K562 (cell line): ENCODE measurements around the gene NOP58. TPM values are rescaled to one million over a fixed set of nuclear protein-coding genes. Genes with fewer than 3 reads are reported as not detected.

Experiments
- ATAC-seq: fragments of 200-7000 bp; cut with Tn5 transposase; 3 replicates; pipeline ENCODE4 v1.9.1; 2020; ENCODE audit warnings: moderate library complexity
- BruUV-seq: library from RNA; stranded (reverse); fragments of 400-500 nt; replicated peaks from 2 replicates; lab custom pipeline; 2021; lab: Mats Ljungman, UMichigan
- CTCF ChIA-PET: fragments of 300-600 bp; formaldehyde crosslinking; extraction: SDS; loops from one replicate; lab custom pipeline; 2021; ENCODE audit warnings: low intra/inter-chr PET ratio; lab: Yijun Ruan, JAX
- POLR2A ChIA-PET: fragments of 300-600, 350-650 bp; sonication (Branson Sonifier 250); formaldehyde crosslinking; extraction: SDS; loops from one replicate; lab custom pipeline; 2021; ENCODE audit warnings: antibody characterized with exemption, inconsistent platforms; lab: Yijun Ruan, JAX
- DNase-seq, 4 experiments: peaks; one replicate each; pipeline versions ENCODE4 v3.0.0 to v3.0.0-alpha.2; 2011 to 2018; ENCODE audit warnings: low spot score in 3 of 4, mixed read lengths in 3 of 4; ENCODE audit errors: extremely low read depth in 1 of 4
- FAIRE-seq: peaks from 2 replicates; lab custom pipeline; 2011; peaks lifted over from hg19 to GRCh38; lab: Jason Lieb, UNC
- H2AFZ ChIP-seq: 2 replicates; pipeline ENCODE4 v1.6.0; 2011; ENCODE audit warnings: low read depth, low read length, control low read depth, inconsistent platforms
- H3K27ac ChIP-seq: fragments of 200-600 bp; 3 replicates; pipeline ENCODE4 v1.8.0; 2011; ENCODE audit warnings: low read depth, mild to moderate bottlenecking, control low read depth, inconsistent platforms, low read length, moderate library complexity, mixed read lengths; ENCODE audit errors: extremely low read depth
- H3K27me3 ChIP-seq, 2 experiments: fragments of 300-600 bp in 1 of 2; 2 replicates in 1 of 2; 3 replicates in 1 of 2; pipeline versions ENCODE4 v1.6.0 to v1.8.0; 2011; ENCODE audit warnings: inconsistent platforms in 2 of 2, low read length in 2 of 2, mild to moderate bottlenecking in 1 of 2, mixed read lengths in 1 of 2, moderate library complexity in 1 of 2; ENCODE audit not compliant: control insufficient read depth in 2 of 2, insufficient read depth in 2 of 2
- H3K36me3 ChIP-seq: fragments of 300-600 bp; 3 replicates; pipeline ENCODE4 v1.8.0; 2011; ENCODE audit warnings: mild to moderate bottlenecking, low read length, inconsistent platforms; ENCODE audit not compliant: control insufficient read depth, insufficient read depth
- H3K4me1 ChIP-seq, 2 experiments: fragments of 200-600 bp in 1 of 2; replicated peaks in 1 of 2; 2 replicates in 1 of 2; 3 replicates in 1 of 2; pipeline versions ENCODE4 v1.5.1 to v1.8.0; 2011; ENCODE audit warnings: inconsistent platforms in 2 of 2, low read length in 2 of 2, mild to moderate bottlenecking in 1 of 2, mixed read lengths in 1 of 2, moderate library complexity in 1 of 2; ENCODE audit not compliant: control insufficient read depth in 2 of 2, insufficient read depth in 2 of 2
- H3K4me2 ChIP-seq: 2 replicates; pipeline ENCODE4 v1.6.1; 2011; ENCODE audit warnings: low read length, control low read depth, inconsistent platforms, mixed read lengths; ENCODE audit not compliant: insufficient read depth
- H3K4me3 ChIP-seq: fragments of 200-600 bp; sonication (generic), shearing (Covaris generic); 2 replicates; pipeline ENCODE4 v1.5.1; 2016; ENCODE audit warnings: control low read depth, inconsistent platforms
- H3K79me2 ChIP-seq: fragments of 200-600 bp; 3 replicates; pipeline ENCODE4 v1.8.0; 2011; ENCODE audit warnings: low read length, inconsistent platforms; ENCODE audit not compliant: control insufficient read depth, insufficient read depth
- H3K9ac ChIP-seq, 2 experiments: 2 replicates each; pipeline versions ENCODE4 v1.6.0 to v1.6.1; 2011; ENCODE audit warnings: low read depth in 2 of 2, low read length in 2 of 2, control low read depth in 1 of 2, inconsistent platforms in 1 of 2, mild to moderate bottlenecking in 1 of 2, mixed read lengths in 1 of 2; ENCODE audit not compliant: insufficient read depth in 1 of 2
- H3K9me1 ChIP-seq: one replicate; pipeline ENCODE4 v1.6.0; 2011; ENCODE audit warnings: inconsistent platforms, mild to moderate bottlenecking, low read length, moderate library complexity; ENCODE audit not compliant: control insufficient read depth, insufficient read depth
- H3K9me3 ChIP-seq: replicated peaks from 2 replicates; pipeline ENCODE4 v1.5.1; 2011; ENCODE audit warnings: low read depth, low read length, inconsistent platforms; ENCODE audit not compliant: control insufficient read depth, insufficient read depth
- H4K20me1 ChIP-seq: replicated peaks from 2 replicates; pipeline ENCODE4 v1.6.1; 2011; ENCODE audit warnings: low read length, inconsistent platforms, mixed read lengths; ENCODE audit not compliant: control insufficient read depth, insufficient read depth
- BHLHE40 ChIP-seq: IDR thresholded peaks from 2 replicates; pipeline ENCODE4 v1.6.1; 2011; ENCODE audit warnings: low read length, improper control_type of control experiment
- CCNT2 ChIP-seq: IDR thresholded peaks from 2 replicates; pipeline ENCODE4 v1.6.1; 2011; ENCODE audit warnings: borderline replicate concordance, low read depth, mild to moderate bottlenecking, moderate library complexity, mixed read lengths, low read length; ENCODE audit not compliant: insufficient read length; ENCODE audit errors: extremely low read depth
- KLF10 ChIP-seq: fragments of 250-450 bp; sonication (Bioruptor Pico); IDR thresholded peaks from 2 replicates; pipeline ENCODE4 v1.6.1; 2021; ENCODE audit warnings: matching md5 sums
- RERE ChIP-seq: sonication (generic); formaldehyde crosslinking; IDR thresholded peaks from 2 replicates; pipeline ENCODE4 v1.8.0; 2023; ENCODE audit warnings: missing genetic modification reagents, mild to moderate bottlenecking, borderline replicate concordance
- WGBS: fragments of 100-300 bp; shearing (Covaris generic); methylation state at CpG from one replicate; pipeline ENCODE4 v1.1.6; 2016; ENCODE audit warnings: low coverage, mixed read lengths; ENCODE audit not compliant: insufficient coverage; ENCODE audit errors: missing lambda C conversion rate; 5-methylcytosine and 5-hydroxymethylcytosine counted together
- in situ Hi-C: fragments of 300-500 bp; cut with MboI; formaldehyde crosslinking; loops from 4 replicates; pipeline ENCODE4 v1.15.0; 2018; ENCODE audit warnings: inconsistent platforms, mixed read lengths
- intact Hi-C: fragments of 100-400 bp; cut with micrococcal nuclease; formaldehyde crosslinking; loops from 2 replicates; pipeline ENCODE4 v1.14.2; 2022
- polyA plus RNA-seq, 8 experiments: library from polyadenylated mRNA; depleted of rRNA in 4 of 8; stranded (reverse) in 5 of 8; unstranded in 3 of 8; fragments of >200 nt; fragmentation: Nextera tagmentation in 2 of 8; fragmentation: Illumina TruSeq in 1 of 8; extraction: Ambion mirVana in 2 of 8; extraction: Trizol in 1 of 8; gene quantifications; 2 replicates each; pipeline versions ENCODE4 v1.2.1 to v1.2.3, GENCODE V29; 2011 to 2014; ENCODE audit warnings: inconsistent platforms in 1 of 8, missing spikeins in 1 of 8
- total RNA-seq, 7 experiments: library from RNA; depleted of rRNA in 6 of 7; stranded (reverse); fragments of >200 nt in 6 of 7; fragmentation: Illumina TruSeq in 2 of 7; extraction: Trizol in 2 of 7; gene quantifications; 2 replicates each; pipeline versions ENCODE4 v1.2.1 to v1.2.3, GENCODE V29; 2011 to 2021; ENCODE audit warnings: low replicate concordance in 1 of 7

Gene NOP58
- total and polyA plus RNA-seq, 9 of the 15 experiments (the other 6 are each of a cell fraction or from before 2014, with no cell fraction given), result 132 to 332 (median 208) TPM

GRCh38 chr2:202251494-202251893 lies 14.1 kb upstream of the NOP58 start (continued):
- no peak for TF ChIP-seq RERE (CRISPR knock-in tag)
- no peak for TF ChIP-seq KLF10 (CRISPR knock-in tag)

GRCh38 chr2:202261531-202261930 lies 4.0 kb upstream of the NOP58 start:
- no peaks in the 10 kb centered on the region; a peak in 1 of 5 replicates for H3K4me1 ChIP-seq
- in situ Hi-C loops, result no loop called here
- 64% methylated on average over 4 of the region's 4 CpGs for WGBS
- ATAC-seq (no peak), FAIRE-seq (no peak), DNase-seq (no peak)
- no peak overlapping the region for H3K4me3 ChIP-seq
- BruUV-seq, result no TSS peak
- no peak overlapping the region for H3K4me2 ChIP-seq
- peaks cover 16% of the 10 kb centered on the region for H3K79me2 ChIP-seq
- ChIA-PET POLR2A (no interaction called here), CTCF (no interaction called here)
- no peaks in the 10 kb centered on the region for H3K9me3 ChIP-seq
- no peaks in the 10 kb centered on the region for H3K36me3 ChIP-seq
- H2AFZ ChIP-seq, result no peak overlapping the region
- H4K20me1 ChIP-seq, result peaks cover 4% of the 10 kb centered on the region; the same call in 1 of the 2 replicates
- intact Hi-C loops, result no loop called here
- H3K9ac ChIP-seq, result no peak overlapping the region
- TF ChIP-seq BHLHE40 (no peak), CCNT2 (no peak)
- no peaks in the 10 kb centered on the region for H3K27me3 ChIP-seq
- no peak overlapping the region for H3K27ac ChIP-seq
- H3K9me1 ChIP-seq, result no peaks in the 10 kb centered on the region
